Nephron (organoid): Measurements from ENCODE around the gene IFNLR1.

Experiments used
- H3K27ac Mint-ChIP-seq, 3 experiments: 2 replicates each; pipeline ENCODE4 v1.8.0; 2020; ENCODE audit warnings: mixed read lengths in 3 of 3, mild to moderate bottlenecking in 2 of 3, moderate library complexity in 1 of 3
- H3K27me3 Mint-ChIP-seq: 2 replicates; pipeline ENCODE4 v1.8.0; 2021; ENCODE audit warnings: low read depth, mild to moderate bottlenecking, moderate library complexity, mixed read lengths
- H3K36me3 Mint-ChIP-seq: 2 replicates; pipeline ENCODE4 v1.8.0; 2020; ENCODE audit warnings: low read depth, mixed read lengths
- H3K4me1 Mint-ChIP-seq: 2 replicates; pipeline ENCODE4 v1.8.0; 2020; ENCODE audit warnings: mixed read lengths
- H3K4me3 Mint-ChIP-seq, 3 experiments: 2 replicates each; pipeline ENCODE4 v1.8.0; 2020; ENCODE audit warnings: mild to moderate bottlenecking in 3 of 3, mixed read lengths in 3 of 3, moderate library complexity in 2 of 3
- H3K9me3 Mint-ChIP-seq: 2 replicates; pipeline ENCODE4 v1.8.0; 2020; ENCODE audit warnings: mixed read lengths
- TF ChIP-seq, protein P1 (sequence below), 3 experiments: fragments of 200-600 bp; sonication (generic); IDR thresholded peaks; one replicate each; pipeline ENCODE4 v1.5.0; 2021; ENCODE audit warnings: antibody characterized with exemption in 3 of 3; ENCODE audit not compliant: unreplicated experiment in 3 of 3

The IFNLR1 gene

DNA sequence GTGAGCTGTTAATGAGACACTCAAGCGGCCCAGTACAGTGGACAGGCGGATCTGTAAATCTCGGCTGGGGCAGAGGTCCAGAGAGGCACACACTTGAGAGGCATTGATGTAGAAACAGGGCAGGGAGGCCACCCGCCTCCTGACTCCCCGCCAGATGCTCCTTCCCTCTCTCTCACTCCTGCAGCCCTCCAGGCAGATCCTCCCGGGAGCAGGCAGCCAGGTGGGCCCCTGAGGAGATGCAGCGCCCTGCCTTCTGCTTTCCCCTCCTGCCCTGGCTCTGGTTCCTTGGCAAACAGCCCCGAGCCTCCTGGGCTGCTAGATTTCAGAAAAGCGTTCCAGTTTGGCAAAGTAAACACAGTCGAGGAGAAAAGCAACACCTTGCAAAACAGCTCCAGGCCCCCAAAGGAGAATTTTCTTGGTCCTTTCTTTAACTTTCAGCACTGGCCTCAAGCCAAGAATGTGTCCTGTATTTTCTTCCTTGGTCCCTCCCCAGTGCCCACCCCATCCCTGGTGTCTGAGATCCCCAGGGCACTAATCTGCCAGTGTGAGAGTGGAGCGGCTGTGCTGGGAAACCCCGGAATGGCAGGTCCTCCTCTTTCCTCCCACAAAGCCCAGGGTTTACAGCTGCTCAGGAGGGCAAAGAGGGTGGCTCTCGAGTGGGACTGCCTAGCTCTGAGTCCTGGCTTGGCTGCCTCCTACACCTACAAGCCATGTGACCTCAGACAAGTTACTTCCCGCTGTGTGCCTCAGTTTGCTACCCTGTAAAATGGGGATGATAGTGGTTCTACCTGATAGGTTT, 29.4 kb upstream of the IFNLR1 start:
- TF ChIP-seq, protein P1, sequence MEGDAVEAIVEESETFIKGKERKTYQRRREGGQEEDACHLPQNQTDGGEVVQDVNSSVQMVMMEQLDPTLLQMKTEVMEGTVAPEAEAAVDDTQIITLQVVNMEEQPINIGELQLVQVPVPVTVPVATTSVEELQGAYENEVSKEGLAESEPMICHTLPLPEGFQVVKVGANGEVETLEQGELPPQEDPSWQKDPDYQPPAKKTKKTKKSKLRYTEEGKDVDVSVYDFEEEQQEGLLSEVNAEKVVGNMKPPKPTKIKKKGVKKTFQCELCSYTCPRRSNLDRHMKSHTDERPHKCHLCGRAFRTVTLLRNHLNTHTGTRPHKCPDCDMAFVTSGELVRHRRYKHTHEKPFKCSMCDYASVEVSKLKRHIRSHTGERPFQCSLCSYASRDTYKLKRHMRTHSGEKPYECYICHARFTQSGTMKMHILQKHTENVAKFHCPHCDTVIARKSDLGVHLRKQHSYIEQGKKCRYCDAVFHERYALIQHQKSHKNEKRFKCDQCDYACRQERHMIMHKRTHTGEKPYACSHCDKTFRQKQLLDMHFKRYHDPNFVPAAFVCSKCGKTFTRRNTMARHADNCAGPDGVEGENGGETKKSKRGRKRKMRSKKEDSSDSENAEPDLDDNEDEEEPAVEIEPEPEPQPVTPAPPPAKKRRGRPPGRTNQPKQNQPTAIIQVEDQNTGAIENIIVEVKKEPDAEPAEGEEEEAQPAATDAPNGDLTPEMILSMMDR (IDR thresholded peaks at IDR 0.05; ENCODE audit: unreplicated experiment in 3 of 3) = no peak
- Mint-ChIP-seq H3K9me3 (no peaks in the 10 kb centered on the region), H3K4me1 (peaks cover 18% of the 10 kb centered on the region), H3K36me3 (no peaks in the 10 kb centered on the region), H3K4me3 (no peak overlapping the region), H3K27me3 (peaks cover 49% of the 10 kb centered on the region), H3K27ac (peak overlapping the region in 1 of 3 experiments; percentile 28)

DNA sequence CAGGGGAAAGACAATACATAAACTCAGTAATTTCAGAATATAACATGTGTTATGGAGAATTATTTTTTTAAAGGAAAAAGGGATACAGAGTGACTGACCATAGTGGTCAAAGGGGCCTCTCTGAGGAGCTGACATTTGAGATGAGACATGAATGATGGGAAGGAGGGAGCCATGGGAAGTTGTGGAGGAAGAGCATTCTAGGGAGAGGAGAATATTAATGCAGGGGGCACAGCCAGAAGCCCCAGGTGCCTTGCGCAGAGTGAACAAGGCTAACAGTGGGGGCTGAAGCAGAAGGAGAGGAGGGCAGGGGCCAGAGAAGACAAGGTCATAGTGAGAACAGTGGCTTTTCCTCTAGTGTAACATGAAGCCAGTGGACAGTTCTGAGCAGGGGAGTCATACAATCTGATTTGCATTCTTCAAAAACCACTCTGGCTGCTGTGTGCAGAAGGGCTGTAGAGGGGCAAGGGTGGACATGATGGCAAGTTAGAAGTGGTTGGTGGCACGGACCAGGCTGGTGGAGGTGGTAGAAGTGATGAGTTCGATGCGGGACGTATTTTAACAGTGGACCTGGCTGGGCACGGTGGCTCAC, 28.2 kb upstream of the IFNLR1 start:
- TF ChIP-seq, protein P1 (IDR thresholded peaks at IDR 0.05; ENCODE audit: unreplicated experiment in 3 of 3) = no peak
- peaks cover 49% of the 10 kb centered on the region for H3K27me3 Mint-ChIP-seq
- H3K36me3 Mint-ChIP-seq = no peaks in the 10 kb centered on the region
- no peaks in the 10 kb centered on the region for H3K9me3 Mint-ChIP-seq
- peaks cover 18% of the 10 kb centered on the region for H3K4me1 Mint-ChIP-seq
- no peak overlapping the region for H3K4me3 Mint-ChIP-seq
- H3K27ac Mint-ChIP-seq = no peak overlapping the region

DNA sequence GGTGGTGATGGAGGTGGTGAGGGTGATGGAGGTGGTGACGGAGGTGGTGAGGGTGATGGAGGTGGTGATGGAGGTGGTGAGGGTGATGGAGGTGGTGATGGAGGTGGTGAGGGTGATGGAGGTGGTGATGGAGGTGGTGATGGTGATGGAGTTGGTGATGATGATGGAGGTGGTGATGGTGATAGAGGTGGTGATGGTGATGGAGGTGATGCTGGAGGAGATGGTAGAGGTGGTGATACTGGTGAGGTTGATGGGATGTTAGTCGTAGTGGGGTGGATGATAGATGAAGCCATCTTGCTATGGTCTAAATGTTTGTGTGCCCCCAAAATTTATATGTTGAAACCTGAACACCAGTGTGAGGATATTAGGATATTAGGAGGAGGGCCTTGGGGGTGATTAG, 25.3 kb upstream of the IFNLR1 start:
- H3K9me3 Mint-ChIP-seq = no peaks in the 10 kb centered on the region

DNA sequence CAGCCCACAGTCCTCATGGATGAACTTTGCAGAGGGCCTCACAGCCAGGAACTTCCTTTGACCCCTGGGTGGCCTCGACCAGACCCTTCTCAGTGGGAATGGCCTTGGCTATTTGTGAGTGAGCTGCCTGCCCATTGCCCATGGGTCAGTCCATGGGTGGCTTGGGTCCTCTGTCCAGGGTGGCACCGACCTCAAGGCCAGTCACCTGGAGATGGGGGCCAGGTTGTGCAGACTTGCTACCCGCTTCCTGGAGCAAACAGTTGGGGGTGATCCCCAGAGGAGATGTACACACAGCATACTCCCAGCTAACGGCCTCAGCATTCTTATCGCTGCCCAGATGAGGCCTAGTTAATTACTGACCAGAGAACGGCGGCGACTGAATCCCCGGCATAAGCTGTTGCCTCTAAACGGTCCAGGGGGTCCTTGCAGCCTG, 23.1 kb upstream of the IFNLR1 start:
- Mint-ChIP-seq H3K36me3 (no peaks in the 10 kb centered on the region), H3K4me1 (peaks cover 3% of the 10 kb centered on the region), H3K27ac (no peak overlapping the region), H3K4me3 (no peak overlapping the region), H3K27me3 (peaks cover 27% of the 10 kb centered on the region), H3K9me3 (no peaks in the 10 kb centered on the region)
- TF ChIP-seq, protein P1 (IDR thresholded peaks at IDR 0.05; ENCODE audit: unreplicated experiment in 3 of 3) = no peak

More for the DNA sequence above, 25.3 kb upstream of the IFNLR1 start:
- H3K4me1 Mint-ChIP-seq = peaks cover 12% of the 10 kb centered on the region
- H3K27ac Mint-ChIP-seq = no peak overlapping the region
- H3K36me3 Mint-ChIP-seq = no peaks in the 10 kb centered on the region
- peaks cover 39% of the 10 kb centered on the region for H3K27me3 Mint-ChIP-seq
- no peak overlapping the region for H3K4me3 Mint-ChIP-seq
- TF ChIP-seq, protein P1 (IDR thresholded peaks at IDR 0.05; ENCODE audit: unreplicated experiment in 3 of 3) = no peak

DNA sequence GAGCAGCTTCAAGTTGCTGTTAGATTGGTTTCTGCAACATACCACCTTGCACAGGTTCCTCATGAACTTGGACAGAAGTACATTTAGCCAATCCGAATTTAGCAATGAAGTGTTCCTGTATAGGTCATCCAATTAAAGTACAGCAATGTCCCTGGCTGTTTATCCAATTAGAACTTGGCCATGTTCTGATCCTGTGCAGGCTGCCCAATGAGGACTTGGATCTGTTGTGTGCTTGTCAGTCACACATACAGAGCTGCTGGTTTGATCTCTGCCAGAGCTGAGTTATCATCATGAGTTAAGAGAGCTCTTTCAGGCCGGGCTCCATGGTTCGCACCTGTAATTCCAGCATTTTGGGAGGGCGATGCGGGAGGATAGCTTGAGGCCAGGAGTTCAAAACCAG, 22.0 kb upstream of the IFNLR1 start:
- TF ChIP-seq, protein P1 (IDR thresholded peaks at IDR 0.05; ENCODE audit: unreplicated experiment in 3 of 3) = no peak
- Mint-ChIP-seq H3K27ac (no peak overlapping the region), H3K27me3 (peaks cover 19% of the 10 kb centered on the region), H3K36me3 (no peaks in the 10 kb centered on the region), H3K4me3 (no peak overlapping the region), H3K4me1 (peaks cover 5% of the 10 kb centered on the region), H3K9me3 (no peaks in the 10 kb centered on the region)
